Omental fat pad (tissue), 4 donors: Measurements from ENCODE around the gene ZFHX2. TPM values are rescaled to one million over a fixed set of nuclear protein-coding genes. Genes with fewer than 3 reads are reported as not detected.

Source experiments
- ATAC-seq: fragments of 150-250 bp; one replicate; pipeline ENCODE4 v1.9.1; 2016; ENCODE audit warnings: mild to moderate bottlenecking, moderate library complexity; ENCODE audit not compliant: low FRiP score
- DNase-seq: peaks from one replicate; pipeline ENCODE4 v3.0.0-alpha.2; 2019; ENCODE audit warnings: low spot score
- CTCF ChIP-seq, 3 donors: fragments of 450-650 bp; IDR thresholded peaks; one replicate each; pipeline ENCODE4 v1.5.1; 2016 to 2017; ENCODE audit warnings: antibody characterized with exemption in 3 of 3, mild to moderate bottlenecking in 3 of 3, moderate library complexity in 2 of 3
- total RNA-seq, 4 donors: library from RNA; depleted of rRNA; stranded (reverse); fragments of >200 nt; gene quantifications; one replicate each; pipeline ENCODE4 v1.1.0, GENCODE V29; 2016

The ZFHX2 gene
- total RNA-seq, 4 donors from 2014 or later: 0.63 to 1.8 (median 0.73) TPM

- no peak for TF ChIP-seq CTCF (IDR thresholded peaks at IDR 0.05)
Measured at GRCh38 chr14:23512156-23512555, 39.4 kb downstream of the ZFHX2 start.

GRCh38 chr14:23494223-23494622 is 57.3 kb downstream of the ZFHX2 start:
- ATAC-seq (no peak), DNase-seq (no peak)
- no peak for TF ChIP-seq CTCF (IDR thresholded peaks at IDR 0.05)

More at GRCh38 chr14:23512156-23512555, 39.4 kb downstream of the ZFHX2 start:
- DNase-seq: no peak
- no peak for ATAC-seq

GRCh38 chr14:23492618-23493272 is 58.8 kb downstream of the ZFHX2 start:
- no peak for ATAC-seq
- no peak for DNase-seq
- TF ChIP-seq CTCF (IDR thresholded peaks at IDR 0.05): no peak

DNA sequence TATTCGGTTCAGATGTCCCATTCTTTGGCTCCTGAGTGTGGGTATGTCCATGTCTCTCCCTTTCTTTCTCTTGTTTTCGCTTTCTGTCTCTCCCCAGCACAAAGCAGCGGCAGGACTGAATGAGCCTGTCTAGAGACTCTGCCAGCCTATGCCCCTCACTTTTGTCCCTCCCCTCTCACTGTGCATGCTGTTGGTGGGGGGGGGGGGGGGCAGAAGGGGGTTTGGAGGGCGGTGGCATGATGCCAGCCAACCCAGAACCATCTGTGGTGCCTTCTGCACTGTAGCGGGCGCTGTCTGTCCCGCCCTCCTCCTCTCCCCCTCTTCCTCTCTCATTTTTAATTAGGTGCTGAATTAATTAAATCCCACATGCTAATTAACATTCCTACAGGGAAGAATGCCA is 64.3 kb downstream of the ZFHX2 start:
- ATAC-seq: no peak
- TF ChIP-seq CTCF (IDR thresholded peaks at IDR 0.05): no peak

DNA sequence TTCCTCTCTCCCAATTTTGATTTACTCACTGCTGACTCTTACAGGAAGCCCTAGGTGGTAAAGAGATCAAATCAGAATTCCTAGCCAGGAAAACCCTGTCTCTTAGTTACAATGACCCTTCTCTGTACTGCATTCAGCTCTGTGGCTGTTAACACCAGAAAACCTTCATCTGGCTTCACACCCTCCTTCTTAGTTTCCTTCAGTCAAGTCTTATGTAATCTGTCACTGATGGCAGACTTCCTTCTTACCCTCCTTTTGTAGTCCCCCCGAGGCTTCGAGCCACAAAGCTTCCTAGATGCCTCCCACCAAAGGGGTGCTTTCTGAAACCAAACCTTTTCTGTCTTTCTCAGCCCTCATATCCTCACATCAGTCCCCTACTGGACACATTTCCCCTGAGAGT is 65.5 kb downstream of the ZFHX2 start:
- DNase-seq: no peak
- no peak for ATAC-seq
- TF ChIP-seq CTCF (IDR thresholded peaks at IDR 0.05): no peak

More for the DNA sequence above, 64.3 kb downstream of the ZFHX2 start:
- DNase-seq: no peak

GRCh38 chr14:23485326-23485725 is 66.2 kb downstream of the ZFHX2 start:
- DNase-seq: no peak
- no peak for ATAC-seq
- TF ChIP-seq CTCF (IDR thresholded peaks at IDR 0.05): no peak

GRCh38 chr14:23483236-23483854 is 68.2 kb downstream of the ZFHX2 start:
- no peak for TF ChIP-seq CTCF (IDR thresholded peaks at IDR 0.05)
- no peak for ATAC-seq
- DNase-seq: no peak
